HS-27A (cell line): ENCODE results near the gene TTLL9.
"Not testable (repeated sequence)": the region's sequence is repeated elsewhere in the genome, so short reads cannot be mapped to it uniquely, and the experiment has no call there.

ENCODE experiments used
- DNase-seq: peaks from one replicate; pipeline ENCODE4 v3.0.0-alpha.2; 2012; ENCODE audit warnings: low read depth, missing footprints

The TTLL9 gene

GRCh38 chr20:31919410-31920155, 49.1 kb downstream of the TTLL9 start:
- no peak for DNase-seq

- no peak for DNase-seq
Observed at GRCh38 chr20:31920275-31920855, 49.9 kb downstream of the TTLL9 start.

GRCh38 chr20:31921480-31921879, 51.0 kb downstream of the TTLL9 start:
- DNase-seq, result not testable (repeated sequence)

DNA sequence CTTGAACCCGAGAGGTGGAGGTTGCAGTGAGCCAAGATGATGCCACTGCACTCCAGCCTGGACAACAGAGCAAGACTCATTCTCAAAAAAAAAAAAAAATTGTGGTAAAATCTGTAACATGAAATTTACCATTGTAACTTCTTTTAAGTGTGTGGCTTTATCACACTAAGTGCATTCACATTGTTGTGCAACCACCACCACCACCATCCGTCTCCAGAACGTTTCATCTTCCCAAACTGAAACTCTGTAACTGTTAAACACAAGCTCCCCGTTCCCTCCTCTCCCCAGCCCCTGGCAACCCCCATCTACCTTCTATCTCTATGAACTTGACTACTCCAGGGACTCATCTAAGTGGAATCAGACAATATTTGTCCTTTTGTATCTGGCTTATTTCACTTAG, 51.7 kb downstream of the TTLL9 start:
- DNase-seq, result no peak

DNA sequence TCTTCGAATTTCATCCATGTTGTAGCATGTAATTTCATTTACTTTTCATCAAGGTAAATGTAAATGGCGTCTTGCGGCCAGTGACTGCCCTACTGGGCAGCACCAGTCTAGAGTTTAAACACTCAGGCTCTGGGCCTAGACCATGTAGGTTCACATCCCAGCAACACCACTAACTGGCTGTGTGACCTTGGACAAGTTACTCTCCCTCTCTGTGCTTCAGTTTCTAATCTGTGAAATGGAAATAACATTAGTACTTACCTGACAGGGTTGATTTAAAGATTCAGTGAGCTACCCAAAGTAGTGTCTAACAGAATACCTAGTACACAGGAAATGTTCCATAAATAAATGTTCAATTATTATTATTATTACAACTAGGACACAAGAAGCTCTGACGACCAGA, 52.2 kb downstream of the TTLL9 start:
- DNase-seq, result no peak

- no peak for DNase-seq
Observed at GRCh38 chr20:31923388-31924331, 53.2 kb downstream of the TTLL9 start.

DNA sequence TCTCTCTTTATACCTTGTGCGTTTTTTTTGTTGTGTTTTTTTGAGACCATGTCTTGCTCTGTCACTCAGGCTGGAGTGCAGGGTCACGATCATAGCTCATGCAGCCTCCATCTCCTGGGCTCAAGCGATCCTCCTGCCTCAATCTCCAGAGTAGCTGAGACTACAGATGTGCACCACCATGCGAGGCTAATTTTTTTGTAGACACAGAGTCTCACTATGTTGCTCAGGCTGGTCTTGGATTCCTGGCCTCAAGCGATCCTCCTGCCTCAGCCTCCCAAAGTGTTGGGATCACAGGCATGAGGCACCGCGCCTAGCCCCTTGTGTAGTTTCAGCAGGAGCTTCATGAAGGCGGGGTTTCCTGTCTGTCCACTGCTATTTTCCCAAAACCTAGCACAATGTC, 54.1 kb downstream of the TTLL9 start:
- DNase-seq, result no peak

- no peak for DNase-seq
Observed at GRCh38 chr20:31925631-31926030, 55.2 kb downstream of the TTLL9 start.

DNA sequence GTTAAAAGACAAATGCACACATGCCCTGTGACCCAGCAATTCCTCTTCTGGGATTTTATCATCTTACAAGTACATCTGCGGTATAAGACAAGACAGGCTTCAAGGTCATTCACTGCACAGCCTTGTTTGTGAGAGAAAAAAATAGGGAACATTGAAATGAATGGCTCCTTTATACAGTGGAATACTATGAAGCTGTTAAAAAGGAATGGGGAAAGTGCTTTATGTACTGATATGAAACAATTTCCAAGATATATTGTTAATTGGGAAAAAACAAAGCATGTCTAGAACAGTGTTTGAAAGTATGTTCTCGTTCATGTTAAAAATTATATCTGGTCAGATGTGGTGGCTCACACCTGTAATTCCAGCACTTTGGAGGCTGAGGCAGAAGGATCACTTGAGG, 56.1 kb downstream of the TTLL9 start:
- no peak for DNase-seq

DNA sequence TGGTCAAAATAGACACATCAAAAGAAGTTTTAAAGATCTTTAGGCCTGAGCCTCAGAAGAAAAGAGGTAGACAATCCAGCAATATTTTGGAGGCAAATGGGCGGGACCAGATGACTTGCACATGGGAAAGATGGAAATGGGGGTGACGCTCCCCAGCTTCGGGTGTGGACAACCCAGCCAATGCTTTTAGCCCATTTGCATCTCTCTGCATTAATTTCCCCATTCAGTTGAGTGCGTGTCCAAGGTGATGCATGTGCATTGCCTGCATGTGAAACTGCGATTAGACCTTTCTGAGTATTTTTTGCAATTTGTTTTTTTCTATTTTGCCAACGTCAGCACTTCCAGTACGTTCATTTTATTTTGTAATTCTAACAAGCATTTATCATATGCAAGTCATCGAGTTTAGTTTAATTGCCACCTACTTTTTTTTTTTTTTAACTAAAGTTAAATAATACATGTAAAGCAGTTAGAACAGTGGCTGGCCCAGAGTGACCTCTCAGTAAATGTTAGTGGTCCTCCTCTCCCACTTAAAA, 57.3 kb downstream of the TTLL9 start:
- DNase-seq, result no peak

GRCh38 chr20:31929631-31930030, 59.2 kb downstream of the TTLL9 start:
- DNase-seq, result not testable (repeated sequence)

- DNase-seq, result no peak
Observed at GRCh38 chr20:31930779-31931178, 60.3 kb downstream of the TTLL9 start.

GRCh38 chr20:31933698-31934097, 63.3 kb downstream of the TTLL9 start:
- no peak for DNase-seq

DNA sequence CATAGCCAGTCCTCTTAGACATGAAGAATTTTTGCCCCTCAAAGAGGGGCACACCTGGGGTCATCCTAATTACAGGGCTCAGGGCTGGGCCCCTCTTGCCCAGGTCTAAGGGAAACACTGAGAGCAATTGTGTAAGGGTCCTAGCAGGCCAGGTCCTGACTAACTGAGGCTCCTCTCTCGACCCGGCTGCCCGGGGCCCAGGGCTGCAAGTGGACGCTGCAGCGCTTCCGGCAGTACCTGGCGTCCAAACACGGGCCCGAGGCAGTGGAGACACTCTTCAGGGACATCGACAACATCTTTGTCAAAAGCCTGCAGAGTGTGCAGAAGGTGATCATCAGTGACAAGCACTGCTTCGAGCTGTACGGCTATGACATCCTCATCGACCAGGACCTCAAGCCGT, 64.1 kb downstream of the TTLL9 start:
- no peak for DNase-seq

- no peak for DNase-seq
Observed at GRCh38 chr20:31934968-31935764, 64.7 kb downstream of the TTLL9 start.

DNA sequence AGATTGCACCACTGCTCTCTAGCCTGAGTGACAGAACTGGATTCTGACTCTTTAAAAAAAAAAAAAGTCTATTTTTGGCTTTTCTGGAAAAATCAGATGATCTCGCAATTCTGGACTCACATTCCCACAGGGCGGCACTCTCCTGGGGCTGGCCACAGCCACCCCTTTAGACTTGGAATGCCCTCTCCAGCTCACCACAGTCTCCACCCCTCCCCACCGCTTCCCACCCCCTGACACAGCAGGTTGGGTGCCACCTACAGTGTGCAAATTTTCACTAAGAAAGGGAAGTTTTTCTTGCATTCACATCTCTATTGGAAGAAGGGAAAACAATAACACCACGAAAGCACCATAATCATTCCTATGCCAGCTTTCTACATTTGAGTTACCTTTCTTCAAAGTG, 66.0 kb downstream of the TTLL9 start:
- DNase-seq, result no peak

DNA sequence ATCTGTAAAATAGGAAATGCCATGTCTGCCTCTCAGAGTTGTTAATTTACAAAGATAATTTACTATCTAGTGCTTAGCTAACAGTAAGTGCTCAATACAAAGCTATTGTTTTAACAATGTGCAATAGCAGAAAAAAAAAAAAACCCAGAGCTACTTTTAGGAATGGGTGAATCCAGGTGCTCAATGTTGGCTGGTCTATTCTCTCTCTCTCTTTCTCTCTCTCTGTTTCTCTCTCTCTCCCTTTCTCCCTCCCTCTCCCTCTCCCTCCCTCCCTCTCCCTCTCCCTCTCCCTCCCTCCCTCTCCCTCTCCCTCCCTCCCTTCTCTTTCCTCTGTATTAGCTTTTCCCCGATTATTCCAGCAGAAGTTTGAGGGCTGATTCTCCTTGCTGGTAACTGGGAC, 67.4 kb downstream of the TTLL9 start:
- DNase-seq, result no peak

- DNase-seq, result no peak
Observed at GRCh38 chr20:31939661-31940060, 69.2 kb downstream of the TTLL9 start.

- no peak for DNase-seq
Observed at GRCh38 chr20:31943052-31943471, 72.6 kb downstream of the TTLL9 start.

GRCh38 chr20:31945319-31945718, 74.9 kb downstream of the TTLL9 start:
- no peak for DNase-seq

- no peak for DNase-seq
Observed at GRCh38 chr20:31945785-31946184, 75.4 kb downstream of the TTLL9 start.

- no peak for DNase-seq
Observed at GRCh38 chr20:31948008-31948407, 77.6 kb downstream of the TTLL9 start.
